GM21737 (cell line): ENCODE measurements around the gene BAG2.

Experiments used
- ATAC-seq: cut with Tn5 transposase; IDR thresholded peaks from one replicate; pipeline ENCODE4 v1.9.1; 2021; ENCODE audit warnings: mild to moderate bottlenecking, moderate library complexity; ENCODE audit not compliant: unreplicated experiment

Gene BAG2

DNA sequence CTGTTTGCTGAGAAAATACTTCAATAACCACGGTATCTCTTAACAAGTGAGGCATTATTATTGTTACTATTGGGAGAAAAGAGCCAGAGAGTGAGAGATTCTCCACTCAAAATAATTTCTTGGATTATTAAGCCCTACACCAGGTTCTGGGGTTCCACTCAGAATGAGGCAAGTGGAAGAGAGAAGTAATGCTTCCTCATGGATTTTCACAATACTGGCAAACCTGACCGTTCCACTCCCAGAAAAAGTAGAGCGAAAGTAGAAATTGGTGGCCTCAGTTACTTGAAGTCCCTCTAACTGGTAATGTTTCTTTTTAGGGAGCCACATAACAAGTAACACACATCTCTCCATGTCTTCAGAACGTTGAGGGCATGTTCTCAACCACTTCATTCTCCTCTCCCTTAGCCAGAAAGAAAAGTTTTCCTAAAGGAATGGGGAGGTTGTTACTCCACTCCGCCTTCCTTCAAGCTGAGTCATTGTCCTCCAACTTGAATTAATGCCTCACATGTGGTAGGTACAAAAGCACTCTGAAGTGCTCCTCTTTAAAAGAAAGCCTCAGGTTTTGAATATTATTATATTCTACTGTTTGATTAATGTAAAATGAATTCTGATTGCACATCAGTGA is 1.9 kb downstream of the BAG2 start:
- no peak for ATAC-seq

DNA sequence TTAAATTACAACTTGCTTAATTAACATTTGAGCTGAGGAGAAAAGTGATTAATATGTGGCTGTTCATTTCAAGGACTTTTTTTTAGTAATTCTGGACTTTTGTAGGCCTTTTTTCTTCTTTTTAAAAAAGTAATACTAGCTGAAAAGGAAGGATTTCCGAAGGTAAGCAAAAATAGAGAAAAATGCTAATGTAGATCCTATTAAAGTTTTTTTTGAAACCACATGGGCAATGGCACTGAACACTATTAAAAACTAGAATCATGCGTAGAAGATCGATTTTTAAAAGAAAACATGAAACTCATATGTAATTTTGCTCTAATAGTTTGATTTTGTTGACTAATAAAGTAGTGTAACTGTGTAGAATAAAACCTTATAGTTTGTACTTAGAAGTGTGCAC is 2.4 kb downstream of the BAG2 start:
- ATAC-seq: no peak

DNA sequence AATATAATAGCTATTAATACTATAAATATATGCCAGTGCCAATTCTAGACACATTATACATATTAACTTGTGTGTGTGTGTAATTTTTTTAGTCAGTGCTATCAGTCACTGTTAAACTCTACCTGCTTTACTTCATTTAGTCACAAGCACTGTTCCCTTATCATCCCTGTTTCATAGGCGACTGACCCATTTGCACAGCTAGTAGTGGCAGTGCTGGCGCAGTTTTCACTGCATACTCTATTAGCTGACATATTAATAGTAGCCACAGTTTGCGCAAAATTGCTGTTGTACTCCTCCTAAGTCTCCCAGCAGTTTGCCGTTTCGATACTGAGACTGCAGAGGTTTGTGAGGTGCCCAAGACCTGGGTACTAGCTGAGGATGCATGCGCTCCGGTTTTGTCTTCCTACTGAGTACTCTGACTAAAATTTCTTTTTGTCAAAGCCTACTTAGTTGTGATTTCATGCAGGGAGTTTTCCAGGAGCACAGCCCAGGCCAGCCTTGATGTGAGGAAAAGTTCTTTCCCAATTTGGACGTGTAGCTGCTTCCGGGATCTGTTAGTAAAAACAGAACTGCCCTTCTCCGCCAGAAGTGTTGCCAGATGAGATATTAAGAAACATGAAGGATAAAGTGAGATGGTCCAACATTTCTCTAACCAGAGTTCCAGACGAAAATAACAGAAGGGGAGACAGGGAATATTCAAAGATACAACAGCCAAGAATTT is 5.6 kb downstream of the BAG2 start:
- ATAC-seq: no peak

DNA sequence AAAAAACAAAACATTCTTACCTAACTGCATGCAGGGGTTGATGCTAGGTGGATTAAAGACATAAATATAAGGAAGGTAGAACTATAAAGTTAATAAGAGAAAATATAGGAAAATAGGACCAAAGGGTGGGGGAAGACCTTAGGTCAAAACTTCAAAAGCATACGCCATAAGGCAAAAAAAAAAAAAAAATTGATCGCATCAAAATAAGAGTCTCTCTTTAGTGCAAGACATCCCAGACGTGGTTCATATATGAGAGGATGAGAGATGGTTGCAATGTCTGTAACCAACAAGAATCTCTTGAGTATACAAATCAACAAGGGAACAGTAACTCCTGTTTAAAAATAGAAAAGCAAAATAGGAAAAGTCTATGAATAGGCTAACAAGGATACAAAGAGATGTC is 8.5 kb downstream of the BAG2 start:
- no peak for ATAC-seq

DNA sequence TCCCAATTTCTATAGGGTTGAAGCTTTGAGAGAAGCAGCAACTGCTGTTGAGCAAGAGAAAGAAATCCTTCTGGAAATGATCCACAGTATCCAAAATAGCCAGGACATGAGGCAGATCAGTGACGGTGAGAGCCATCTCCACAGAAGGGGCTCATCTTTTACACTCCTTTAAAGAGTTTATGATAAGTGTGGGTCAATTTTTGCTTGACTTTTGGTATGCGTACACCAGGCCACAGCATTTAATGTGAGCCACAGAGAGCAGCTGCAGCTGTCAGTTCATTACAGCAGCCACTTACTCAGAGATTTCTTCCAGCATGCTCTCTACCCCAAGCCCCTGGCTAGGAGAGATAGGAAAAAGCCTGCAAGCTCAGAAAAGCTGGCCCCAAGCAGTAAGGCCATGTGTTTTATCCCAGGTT is 9.9 kb downstream of the BAG2 start:
- ATAC-seq: no peak

DNA sequence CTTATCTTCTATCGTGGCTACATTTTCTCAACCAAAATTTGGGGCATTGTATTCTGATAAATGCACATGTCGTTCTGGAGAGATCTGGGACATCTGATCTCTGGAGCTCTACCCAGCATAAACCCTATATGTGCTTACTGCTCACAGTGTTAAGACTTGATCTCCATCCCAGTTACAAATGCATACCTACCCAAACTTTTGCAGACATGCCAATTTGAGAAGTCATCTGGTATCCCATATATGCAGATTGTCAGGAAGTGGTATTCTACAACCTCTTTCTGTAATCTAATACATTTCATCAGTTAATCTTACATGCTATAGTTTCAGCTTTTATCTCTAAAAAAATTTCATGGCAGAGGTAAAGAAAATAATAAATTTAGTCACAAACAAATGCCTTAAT is 11.2 kb downstream of the BAG2 start:
- ATAC-seq: no peak

DNA sequence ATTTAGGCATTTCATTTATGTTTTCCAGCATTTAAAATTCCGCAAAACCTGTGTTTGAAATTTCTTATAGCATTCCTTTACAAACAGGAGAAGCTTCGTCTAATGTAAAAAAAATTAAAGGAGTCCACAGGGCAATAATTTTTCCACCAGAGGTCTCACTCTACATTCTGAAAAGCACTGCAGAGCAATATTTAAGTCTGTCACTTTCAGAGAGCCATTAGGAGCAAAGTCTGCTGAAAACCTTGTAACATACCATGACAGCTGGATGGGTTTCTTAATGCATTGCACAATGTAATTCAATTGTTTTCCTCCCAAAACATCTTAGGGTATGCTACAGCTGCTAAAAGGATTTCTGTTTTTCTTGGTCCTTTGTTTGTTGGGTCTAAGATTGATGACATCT is 18.0 kb downstream of the BAG2 start:
- ATAC-seq: no peak

DNA sequence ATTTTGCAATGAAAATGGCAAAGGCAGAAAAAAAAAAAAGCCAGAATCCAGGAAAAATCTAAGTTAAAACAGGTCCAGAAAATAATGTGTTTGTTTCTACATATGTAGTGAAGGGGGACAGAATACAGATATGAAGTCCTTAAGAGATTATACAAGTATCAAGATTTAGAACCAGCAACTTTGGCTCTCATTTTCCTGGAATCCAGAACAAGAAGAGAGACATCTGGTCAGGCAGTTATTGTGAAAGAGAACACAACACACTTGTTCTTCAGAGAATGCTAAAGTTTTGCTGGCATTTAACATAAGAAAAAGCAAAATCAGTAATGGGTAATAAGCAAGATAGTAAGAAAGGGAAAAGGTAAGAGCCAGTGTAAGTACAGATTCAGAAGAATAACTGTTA is 21.1 kb downstream of the BAG2 start:
- no peak for ATAC-seq

DNA sequence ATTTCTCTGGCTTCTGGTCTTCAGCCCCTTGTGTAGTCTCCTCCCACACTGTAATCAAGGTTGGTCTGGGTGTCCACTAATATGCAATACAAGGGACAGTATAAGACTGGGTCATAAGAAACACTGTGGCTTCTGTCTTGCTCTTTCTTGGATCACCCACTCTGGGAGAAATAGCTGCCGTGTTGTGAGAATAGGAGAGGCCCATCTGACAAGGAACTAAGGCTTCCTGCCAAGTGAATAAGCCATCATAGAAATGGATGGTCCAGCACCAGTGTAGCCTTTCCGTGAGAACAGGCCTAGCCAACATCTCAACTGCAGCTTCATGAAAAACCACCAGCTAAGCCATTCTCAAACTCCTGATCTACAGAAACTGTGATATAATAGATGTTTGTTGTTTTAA is 23.3 kb downstream of the BAG2 start:
- no peak for ATAC-seq

DNA sequence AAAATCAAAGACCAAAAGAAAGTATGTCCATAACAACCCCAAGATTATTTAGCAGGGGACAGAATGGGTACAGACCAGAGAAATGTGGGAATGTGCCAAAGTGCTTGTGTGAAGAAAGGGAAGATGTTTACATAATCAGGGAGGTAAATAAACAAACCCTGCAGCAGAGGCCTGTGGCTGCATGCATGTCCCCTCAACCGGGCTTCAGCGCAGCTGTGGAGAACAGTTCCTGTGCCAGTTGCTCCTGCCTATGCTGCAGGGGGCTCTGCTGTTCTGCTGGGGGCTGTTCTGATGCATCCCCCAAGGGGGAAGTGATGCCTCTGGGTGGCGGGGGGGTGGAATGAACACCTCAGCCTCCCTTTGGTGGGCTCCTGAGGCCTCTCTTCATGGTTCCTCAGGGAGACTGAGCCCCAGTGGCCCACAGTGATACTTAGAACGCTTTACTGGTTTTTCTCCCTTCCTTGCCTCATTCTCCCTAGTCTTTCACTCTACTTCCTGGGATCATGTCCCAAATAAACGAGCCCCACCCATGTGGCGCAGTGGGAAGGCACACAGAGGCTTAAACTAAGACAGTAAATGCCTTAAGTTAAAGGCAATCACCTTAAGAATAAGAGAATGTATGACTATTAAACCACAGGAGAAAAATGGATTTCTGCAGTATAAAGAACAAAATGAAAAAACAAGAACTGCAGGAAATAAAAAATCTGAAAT is 27.0 kb downstream of the BAG2 start:
- no peak for ATAC-seq

DNA sequence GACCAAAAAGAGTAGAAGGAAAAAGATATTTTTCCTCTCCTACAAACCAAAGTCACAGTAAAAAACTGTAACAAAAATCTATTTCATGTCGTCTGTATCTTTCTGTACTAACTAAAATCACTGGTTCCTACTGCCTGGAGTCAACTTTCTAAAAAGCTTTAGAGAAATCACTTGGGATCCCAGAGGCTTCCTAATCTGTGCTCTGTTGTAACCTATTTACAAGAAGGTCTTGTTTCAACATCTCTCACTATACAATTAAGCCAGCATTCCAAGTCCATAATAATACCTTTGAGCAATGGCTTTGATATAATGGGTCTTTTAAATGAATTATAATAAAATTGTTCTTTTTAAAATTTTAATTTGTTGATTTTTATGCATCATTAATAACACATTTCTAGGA is 29.6 kb downstream of the BAG2 start:
- ATAC-seq: no peak

DNA sequence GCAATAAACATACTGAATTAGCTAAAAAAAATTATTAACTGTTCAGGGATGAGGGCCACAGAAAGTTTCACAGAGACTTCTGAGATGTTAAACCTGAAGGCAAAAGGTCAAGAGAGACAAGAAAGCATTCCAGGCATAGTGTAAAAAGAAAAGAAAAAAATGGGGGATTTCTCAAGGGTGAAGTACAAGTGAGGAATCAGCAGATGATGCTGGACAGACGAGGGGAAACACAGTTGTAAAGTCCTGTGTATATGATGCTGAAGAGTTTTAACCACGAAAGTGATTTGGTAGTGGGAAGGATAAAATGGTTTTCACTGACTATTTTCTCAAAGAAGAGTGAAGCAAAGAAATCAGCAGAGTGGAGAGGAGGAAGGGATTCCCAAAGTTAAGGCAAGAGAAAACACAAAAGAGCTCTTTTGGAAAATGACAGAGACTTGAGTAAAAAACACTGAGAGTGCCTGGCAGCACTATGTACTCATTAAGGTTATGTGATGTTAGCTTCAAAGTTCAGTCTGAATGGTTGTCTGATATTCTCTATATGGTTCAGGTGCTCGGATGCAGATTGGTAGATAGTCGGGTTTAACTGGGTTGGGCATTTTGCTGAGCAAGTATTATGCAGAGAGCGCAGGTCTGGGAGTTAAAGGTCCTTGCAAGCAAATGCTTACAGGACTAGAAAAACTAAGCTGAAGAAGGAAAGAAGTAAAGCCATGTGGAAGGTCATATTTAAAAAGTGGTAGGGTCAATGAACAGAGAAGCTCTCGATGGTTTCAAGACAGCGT is 33.6 kb downstream of the BAG2 start:
- no peak for ATAC-seq

DNA sequence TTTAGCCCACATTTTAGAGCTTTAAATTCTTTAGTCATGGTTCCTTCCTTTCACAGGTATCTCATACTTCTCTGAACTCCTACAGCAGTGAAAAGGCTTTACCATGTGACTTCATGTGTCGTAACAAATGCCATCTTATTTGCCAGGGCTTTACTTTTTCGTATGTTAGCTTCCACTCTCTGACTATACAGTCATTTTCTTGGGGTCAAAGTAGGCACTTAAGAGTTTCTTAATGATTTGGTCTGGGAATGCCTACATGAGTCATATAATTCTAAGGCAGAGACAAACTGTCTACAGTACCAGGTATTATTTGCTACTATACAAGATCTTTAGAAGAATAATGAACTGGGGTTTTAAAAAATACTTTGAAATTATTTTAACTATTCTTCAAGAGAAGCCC is 35.0 kb downstream of the BAG2 start:
- no peak for ATAC-seq

DNA sequence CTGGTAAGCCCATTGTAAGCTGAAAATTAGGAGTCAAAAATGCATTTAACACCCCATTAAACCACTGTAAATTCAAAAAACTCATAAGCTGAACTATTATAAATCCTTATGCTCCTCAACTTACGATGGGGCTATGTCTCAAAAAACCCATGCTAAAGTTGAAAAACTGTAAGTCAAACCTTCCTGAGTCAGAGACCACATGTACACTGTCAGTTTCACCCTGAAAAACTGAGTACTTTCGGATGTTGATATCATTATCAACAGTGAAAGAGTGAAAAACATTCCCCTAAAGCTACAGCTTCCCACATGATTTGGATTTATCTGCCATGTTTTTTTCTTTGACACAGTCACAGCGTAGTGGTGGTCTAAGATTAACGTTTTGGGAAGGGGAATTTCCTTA is 35.7 kb downstream of the BAG2 start:
- no peak for ATAC-seq

DNA sequence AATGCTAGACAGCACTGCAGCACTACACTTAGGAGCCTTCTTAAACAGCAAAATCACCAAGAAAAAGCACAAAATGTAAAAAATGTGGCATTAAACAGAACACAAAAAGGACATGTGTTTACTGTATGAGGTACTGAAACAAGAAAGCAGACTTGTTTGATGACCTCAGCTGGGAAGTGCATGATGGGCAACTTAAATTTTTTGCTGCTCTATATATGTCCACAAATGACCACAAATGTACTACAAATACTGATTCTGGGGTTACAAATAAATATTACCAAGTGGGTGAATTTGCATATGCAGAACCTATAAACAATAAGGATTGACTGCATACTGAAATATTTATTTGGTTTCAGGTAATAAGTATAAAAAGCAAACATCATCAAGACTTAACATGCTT is 36.9 kb downstream of the BAG2 start:
- no peak for ATAC-seq

DNA sequence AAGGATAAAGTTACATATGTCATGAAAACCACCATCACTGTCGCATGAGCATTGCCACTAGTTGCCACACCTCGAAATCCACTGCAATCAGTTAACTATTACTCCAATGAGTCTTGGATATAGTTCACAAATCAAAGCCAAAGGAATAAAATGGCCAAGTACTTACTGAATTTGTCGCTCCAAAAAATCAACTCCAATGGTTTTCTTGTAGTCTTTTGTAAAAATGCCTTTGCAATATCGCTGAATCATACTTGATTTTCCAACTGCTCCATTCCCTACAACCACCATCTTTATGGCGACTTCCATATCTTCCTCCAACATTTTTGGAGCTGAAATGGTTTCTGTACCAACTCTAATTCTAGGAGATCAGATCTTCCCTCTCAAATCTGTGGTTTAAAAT is 37.9 kb downstream of the BAG2 start:
- ATAC-seq: no peak

DNA sequence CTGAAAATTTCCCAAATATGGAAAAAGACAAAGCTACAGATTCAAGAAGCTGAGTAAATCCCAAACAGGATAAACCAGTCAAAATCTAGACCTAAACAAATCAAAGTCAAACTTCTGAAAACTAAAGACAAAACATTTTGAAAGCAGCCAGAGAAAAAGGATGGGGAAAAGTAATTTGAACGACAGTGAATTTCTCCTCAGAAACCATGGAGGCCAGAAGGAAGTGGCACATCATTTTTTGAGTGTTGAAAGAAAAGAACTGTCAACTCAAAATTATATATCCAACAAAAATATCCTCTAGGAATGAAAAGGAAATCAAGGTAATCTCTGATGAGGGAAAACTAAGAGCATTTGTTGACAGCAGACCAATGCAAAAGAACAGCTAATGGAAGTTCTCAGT is 43.1 kb downstream of the BAG2 start:
- no peak for ATAC-seq

DNA sequence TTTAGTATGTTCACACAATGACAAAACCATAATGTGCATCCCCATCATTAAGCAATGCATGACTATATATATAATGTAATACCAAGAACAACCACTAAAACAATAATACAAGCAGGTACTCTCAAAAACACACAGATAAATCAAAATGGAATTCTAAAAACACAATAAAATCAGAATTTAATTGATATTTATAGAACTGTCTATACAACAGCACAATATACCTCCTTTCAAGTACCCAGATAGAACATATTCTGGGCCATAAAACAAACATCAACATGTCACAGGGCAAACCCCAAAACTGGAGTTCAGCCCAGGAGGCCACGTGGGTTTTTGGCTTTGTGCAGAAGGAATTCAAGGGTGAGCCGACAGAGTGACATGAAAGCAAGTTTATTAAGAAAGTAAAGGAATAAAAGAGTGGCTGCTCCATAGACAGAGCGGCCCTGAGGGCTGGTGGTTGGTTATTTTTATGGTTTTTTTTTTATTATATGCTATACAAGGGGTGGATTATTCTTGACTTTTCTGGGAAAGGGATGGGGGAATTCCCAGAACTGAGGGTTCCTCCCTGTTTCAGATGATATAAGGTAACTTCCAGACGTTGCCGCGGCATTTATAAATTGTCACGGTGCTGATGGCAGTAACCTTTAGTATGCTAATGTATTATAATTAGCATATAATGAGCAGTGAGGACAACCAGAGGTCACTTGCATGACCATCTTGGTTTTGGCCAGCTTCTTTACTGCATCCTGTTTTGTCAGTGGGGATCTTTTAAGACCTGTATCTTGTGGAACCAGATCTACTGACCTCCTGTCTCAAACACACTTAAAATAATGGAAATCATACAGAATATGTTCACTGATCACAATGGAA is 44.3 kb downstream of the BAG2 start:
- ATAC-seq: no peak

DNA sequence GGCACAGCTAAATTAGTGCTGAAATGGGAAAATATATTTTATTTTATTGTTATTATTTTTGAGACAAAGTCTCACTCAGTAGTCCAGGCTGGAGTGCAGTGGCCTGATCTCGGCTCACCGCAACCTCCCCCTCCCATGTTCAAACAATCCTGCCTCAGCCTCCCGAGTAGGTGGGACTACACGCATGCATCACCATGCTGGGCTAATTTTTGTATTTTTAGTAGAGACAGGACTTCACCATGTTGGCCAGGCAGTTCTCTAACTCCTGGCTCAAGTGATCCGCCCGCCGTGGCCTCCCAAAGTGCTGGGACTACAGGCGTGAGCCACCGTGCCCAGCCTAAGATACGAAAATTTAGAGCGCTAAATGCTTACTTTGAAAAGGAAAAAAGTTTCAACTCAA is 45.1 kb downstream of the BAG2 start:
- no peak for ATAC-seq

DNA sequence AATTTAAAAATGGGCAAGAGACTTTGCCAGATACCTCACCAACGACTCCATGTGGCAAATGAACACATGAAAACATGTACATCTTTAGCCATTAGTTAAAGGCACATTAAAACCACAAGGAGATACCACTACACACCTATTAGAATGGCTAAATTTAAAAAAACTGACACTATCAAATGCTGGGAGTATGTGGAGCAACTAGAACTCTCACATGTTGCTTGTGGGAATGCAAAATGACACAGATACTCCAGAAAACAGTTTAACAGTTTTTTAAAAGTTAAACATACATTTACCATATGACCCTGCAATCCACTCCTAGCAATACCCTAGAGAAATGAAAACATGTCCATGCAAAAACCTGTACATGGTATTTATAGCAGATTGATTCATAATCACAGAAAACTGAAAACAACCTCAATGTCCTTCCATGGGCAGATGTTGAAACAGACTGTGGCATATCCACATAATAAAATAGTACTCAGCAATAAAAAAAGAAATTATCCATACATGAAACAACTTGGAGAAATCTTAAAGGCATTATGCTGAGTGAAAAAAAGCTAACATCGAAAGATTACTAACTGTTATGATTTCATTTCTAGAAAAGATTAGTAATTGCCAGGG is 48.1 kb downstream of the BAG2 start:
- no peak for ATAC-seq
